Measurements from ENCODE around the gene BBS10.
A peak's percentile ranks its signal among the peaks of the same experiment; 100 is the strongest.
"Not testable (repeated sequence)": the region's sequence is repeated elsewhere in the genome, so short reads cannot be mapped to it uniquely, and the experiment has no call there.

Gene BBS10

DNA sequence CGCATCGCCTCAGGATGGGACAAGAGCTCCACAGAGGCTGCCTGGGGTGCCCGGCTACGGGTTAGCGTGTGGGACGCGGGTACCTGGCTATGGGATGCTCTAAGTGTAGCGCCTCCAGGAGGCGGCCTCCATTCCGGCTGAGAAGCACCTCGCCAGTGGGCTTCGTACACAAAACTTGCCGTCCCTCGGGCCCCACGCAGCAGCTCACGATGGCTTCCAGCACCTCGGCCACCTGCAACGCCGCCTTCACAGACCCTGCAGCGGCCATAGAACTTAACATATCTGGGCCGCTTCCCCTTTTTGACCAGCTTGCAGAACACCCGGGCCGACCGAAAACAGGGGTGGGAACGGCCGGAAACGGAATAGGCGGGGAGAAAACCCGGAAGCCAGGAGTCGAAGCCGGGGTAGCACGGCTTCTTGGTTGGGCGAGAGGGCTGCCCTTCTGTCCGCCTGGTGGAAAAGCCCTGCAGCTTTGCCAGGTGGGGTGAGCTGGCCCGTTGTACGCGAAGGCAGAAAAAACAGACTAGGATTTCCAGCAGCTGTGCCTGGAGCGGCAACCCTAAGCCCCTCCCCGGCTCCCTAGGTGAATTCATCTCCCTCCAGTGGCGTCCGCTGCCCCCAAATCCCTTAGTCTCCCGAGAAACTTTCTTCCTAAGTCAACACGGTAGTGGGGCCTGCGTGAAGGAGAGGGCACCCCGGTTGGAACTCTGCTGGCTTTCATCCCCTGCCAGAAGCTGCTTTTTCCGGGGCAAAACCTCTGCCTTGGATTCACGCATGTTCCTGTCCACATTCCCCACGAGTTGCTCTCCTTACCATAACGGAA lies at the start of gene BBS10:
Gene BBS10, minus strand, starts transcription at position 337 of the 823 bp plus-strand sequence. Its CDS starts 57 bp downstream, at position 280.
- DNase-seq: peak; percentile 79

DNA sequence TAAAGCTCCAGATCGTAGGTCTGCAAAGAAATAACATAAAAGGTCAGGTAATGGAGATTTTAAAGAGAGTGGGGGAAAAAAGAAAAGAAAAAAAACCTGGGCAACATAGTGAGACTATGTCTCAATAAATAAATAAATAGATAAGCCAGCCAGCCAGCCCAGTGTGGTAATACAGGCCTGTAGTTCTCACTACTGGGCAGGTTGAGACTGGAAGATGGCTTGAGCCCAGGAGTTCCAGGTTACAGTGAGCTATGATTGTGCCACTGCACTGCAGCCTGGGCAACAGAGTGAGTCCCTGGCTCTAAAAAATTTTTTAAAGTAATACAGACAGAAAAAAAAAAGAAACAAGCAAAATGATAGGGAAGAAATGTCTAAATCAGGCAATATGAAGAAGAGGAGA lies 43.2 kb upstream of the BBS10 start:
- DNase-seq: no peak

DNA sequence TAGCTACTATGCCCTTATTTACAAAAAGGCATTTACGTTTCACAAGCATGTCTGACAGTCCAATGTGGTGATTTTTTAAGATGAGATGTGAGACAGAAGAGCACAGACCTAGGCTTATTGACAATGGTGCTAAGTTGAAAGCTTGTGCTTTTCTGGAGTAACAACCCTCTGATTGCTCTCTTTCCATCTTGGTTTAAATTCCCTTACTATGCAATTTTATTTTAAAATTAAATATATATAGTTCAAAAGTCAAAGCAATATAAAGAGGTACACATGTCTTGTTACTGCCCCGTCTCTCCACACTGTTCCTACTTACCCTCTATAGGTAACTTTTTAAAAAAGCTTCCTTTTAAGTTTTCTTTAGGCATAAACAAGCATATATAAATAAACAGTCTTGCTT lies 39.4 kb upstream of the BBS10 start:
- no peak for DNase-seq

DNA sequence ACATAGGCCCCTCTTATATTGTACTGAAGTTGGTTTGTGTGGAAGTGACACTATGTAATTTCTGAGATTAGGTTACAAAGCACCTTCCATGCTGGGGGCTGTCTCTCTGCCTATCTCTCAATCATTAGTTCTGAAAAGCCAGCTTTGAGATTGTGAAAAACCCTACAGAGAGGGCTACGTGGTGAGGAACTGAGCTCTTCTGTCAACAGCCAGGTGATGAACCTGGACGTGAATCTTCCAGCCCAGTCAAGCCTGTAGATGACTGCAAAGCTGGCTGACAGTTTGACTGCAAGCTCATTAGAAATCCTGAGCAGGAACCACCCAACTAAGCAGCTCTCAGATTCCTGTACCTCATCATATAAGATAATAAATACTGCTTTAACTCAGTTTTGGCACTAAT lies 36.3 kb upstream of the BBS10 start:
- DNase-seq: no peak

DNA sequence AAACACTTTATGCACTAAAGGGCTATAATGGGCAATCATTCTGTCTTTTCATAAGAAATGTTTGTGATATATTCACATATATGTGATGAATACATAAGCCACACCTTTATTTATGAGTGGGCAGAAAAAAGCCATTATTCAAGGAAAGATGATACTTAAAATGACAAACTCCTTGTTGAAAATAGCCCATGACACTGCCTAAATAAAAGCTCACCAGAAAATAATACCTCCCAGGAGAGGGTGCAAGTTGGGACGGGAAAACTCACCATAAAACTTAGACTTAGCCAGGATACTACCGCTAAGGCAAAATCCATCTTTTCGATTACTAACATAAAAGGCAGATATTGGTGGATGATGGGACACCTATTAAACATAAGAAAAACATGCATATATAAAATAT lies 35.8 kb upstream of the BBS10 start:
- no peak for DNase-seq

DNA sequence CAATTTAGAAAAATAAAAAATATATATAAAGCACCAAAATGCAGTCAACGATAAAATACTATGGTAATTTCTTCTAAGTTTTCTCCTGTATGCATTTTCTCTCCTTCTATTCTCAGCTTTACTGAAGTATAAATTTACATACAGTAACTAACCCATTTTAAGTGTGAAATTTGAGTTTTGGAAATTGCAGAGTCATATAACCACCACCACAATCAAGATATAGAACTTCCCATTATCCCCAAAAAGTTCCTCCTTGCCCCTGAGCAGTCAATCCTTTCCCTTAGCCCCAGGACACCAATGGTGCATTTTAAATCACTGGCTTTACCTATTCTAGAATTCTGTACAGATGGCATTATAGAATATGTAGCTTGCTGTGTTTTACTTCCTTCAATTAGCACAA lies 31.0 kb upstream of the BBS10 start:
- DNase-seq: no peak

DNA sequence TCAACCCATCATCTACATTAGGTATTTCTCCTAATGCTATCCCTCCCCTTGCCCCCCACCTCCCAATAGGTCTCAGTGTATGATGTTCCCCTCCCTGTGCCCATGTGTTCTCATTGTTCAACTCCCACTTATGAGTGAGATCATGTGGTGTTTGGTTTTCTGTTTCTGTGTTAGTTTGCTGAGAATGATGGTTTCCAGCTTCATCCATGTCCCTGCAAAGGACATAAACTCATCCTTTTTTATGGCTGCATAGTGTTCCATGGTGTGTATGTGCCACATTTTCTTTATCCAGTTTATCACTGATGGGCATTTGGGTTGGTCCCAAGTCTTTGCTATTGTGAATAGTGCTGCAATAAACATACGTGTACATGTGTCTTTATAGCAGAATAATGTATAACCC lies 28.7 kb upstream of the BBS10 start:
- not testable (repeated sequence) for DNase-seq

DNA sequence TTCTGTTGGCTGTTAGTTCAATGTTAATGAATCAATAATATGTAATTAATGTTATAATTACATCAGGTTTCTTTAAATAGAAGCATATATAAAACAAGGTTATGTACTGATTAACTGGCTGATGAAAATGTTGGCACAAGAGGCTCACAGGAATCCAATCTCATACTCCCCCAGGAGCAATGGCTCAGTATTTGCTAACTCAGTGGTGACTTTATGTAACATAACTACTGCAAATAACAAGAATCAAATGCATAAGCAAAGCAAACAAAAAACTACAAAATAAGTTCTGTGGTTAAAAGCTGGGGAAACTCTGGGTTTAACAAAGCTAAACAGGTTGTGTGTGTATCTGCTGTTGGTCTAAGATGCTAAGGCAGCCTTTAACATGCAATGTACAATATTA lies 27.7 kb upstream of the BBS10 start:
- DNase-seq: no peak

DNA sequence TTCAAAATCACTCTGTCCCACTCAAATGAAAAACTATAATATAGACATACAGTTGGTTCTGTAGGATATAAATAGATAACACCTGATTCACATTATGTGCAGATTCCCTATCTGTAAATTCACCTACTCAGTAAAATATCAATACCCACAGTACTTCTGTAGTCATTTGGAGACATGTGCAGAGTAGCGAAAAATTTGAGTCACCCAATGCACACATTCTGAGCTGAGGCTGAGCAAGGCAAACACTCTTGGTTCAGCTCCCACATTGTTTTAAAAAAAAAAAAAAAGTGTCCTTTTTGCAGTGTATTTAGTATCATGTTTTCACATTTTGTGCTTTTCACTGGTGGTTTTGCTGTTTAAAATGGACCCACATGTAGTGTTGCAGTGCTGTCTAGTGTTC lies 27.3 kb upstream of the BBS10 start:
- no peak for DNase-seq

DNA sequence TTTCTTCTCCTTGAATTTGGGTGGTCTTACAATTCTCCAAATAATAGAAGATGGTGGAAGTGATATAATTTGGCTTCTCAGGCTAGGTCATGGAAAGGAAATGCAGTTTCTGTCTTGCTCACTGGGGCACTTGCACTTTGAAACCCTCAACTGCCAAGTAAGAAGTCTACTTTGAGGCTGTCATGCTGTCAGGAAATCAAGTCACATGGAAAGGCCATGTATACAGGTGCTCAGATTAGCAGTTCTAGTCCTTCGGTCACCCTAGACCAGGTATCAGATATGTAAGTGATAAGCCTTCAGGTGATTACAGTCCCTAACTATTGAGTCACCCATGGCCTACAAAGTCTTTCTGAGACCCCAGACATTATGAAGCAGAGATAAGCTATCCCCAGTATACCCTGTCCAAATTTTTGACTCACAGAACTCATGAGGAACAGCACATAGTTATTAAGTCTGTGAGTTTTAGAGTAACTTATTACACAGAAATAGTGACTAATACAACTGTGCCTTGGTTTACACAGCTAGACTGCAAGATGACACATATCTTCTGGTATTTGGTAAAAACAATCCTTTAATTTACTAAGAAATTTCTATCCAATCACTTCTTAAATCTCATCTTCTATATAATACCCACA lies 26.3 kb upstream of the BBS10 start:
- no peak for DNase-seq

DNA sequence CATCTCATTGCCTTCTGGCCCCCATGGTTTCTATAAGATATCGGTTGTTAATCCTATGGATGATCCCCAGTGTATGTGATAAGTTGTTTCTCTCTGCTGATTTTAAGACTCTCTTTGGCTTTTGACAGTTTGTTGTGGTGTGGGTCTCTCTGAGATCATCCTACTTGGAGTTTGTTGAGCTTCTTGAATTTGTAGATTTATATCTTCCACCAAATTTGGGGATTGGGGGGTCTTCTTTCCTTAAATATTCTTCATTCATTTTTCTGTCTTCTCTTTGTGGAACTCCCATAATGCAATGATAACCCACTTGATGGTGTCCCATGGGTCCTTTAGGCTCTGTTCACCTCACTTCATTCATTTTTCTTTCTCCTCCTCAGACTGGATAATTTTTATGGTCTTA lies 20.0 kb upstream of the BBS10 start:
- DNase-seq: no peak

DNA sequence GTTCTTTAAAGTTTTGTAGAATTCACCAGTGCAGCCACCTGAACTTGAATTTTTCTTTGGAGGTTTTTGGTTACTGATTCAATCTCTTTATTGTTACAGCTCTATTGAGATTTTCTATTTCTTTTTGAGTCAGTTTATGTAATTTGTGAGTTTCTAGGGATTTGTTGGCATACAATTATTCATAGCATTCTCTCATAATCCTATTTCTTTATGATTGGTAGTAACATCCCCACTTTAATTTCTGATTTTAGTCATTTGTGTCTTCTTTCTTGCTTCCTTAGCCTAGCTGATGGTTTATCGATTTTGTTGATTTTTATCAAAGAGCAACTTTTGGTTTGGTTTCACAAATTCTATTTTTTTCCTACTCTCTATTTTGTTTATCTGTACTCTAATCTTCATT lies 17.9 kb upstream of the BBS10 start:
- no peak for DNase-seq

DNA sequence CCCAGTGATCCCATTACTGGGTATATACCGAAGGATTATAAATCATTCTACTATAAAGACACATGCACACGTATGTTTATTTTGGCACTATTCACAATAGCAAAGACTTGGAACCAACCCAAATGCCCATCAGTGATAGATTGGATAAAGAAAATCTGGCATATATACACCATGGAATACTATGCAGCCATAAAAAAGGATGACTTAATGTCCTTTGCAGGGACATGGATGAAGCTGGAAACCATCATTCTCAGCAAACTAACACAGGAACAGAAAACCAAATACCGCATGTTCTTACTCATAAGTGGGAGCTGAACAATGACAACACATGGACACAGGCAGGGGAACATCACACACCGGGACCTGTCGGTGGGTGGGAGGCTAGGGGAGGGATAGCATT lies 15.9 kb upstream of the BBS10 start:
- not testable (repeated sequence) for DNase-seq

DNA sequence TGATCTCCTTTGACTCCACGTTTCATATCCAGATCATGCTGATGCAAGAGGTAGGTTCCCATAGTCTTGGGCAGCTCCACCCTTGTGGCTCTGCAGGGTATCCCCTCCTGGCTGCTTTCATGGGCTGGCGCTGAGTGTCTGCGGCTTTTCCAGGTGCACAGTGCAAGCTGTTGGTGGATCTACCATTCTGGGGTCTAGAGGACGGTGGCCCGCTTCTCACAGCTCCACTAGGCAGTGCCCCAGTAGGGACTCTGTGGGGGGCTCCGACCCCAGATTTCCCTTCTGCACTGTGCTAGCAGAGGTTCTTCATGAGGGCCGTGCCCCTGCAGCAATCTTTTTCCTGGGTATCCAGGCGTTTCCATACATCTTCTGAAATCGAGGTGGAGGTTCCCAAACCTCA lies 12.1 kb upstream of the BBS10 start:
- DNase-seq: no peak

DNA sequence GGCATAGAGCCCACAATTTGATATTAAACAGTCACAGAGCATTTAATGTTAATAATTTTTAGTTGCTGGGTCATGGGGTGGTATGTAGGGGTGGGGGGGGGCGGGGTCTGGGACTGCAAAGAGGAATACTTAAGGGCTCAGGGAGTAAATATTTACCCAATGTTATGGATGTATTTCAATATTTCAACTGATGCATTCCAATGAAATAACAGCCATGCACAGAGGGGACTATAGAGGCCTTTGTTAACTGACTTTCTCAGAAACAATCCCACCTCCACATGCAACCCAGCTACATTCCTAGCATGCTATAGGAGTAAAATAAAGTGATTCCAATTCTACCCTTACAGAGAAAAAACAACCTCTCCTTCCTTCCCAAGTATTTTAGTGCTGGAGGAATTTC lies 7.9 kb upstream of the BBS10 start:
- DNase-seq: no peak

DNA sequence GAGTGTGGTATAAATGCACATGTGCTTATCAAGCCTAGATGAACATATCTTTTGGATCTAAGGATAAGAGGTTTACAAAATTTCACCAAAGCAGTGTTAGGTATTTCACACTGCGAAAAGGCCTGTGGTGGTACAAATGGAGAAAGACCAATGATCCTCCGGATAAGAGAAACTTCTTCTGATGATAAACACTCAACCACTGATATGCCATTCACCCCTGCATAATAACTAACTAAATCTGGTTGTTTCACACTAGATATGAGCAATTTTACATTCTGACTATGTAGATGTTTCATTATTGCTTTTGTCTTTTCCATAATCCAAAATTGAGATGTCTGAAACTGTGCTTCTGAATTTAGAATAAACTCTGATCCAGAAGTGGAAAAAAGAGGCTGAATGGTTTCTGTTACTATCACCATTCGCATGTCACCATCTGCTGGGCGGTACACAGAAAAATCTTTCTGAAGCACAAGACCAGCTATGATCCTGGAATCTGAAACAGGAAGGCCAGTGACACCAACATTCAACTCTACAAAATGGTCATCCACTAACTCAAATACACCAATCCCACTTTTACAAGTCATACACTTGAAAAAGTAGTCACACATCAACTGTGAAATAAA lies 1.3 kb downstream of the BBS10 start:
- DNase-seq: peak; percentile 20

DNA sequence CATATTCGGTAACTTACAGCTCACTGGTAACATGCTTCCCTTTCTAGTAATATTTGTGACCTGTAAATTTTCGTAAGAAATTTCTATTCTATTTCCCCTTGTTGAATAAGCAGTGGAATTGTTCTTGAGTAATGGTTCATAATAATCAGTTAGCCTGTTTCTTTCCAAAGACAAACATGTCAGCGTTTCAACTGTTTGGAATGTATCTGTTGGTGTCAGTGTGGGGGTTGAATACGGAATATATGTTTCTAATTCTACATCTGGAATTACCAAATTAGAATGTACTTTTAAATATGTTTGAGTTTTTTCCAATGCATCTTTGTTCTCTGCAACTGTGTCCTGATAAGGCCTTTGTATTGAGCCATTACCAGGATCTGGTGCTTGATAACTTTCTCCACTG lies 2.0 kb downstream of the BBS10 start:
- no peak for DNase-seq

DNA sequence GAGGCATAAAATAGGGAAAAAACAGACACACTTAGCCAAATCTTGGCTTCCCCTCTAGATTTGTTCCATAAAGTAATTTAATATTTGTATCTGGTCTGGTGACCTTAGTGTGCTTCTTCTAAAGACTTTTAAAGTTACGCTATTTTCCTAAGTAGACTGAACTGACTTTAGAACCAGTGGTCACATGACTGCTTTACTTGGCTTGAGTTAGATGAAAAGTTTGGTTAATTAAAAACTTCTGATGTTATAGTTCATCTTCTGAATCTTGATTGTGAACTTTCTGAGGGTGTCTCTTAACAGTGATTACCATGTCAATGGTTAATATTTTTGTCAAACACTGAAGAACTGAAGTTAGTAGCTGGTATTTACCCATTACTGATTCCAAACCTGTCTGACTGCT lies 2.6 kb downstream of the BBS10 start:
- DNase-seq: no peak

DNA sequence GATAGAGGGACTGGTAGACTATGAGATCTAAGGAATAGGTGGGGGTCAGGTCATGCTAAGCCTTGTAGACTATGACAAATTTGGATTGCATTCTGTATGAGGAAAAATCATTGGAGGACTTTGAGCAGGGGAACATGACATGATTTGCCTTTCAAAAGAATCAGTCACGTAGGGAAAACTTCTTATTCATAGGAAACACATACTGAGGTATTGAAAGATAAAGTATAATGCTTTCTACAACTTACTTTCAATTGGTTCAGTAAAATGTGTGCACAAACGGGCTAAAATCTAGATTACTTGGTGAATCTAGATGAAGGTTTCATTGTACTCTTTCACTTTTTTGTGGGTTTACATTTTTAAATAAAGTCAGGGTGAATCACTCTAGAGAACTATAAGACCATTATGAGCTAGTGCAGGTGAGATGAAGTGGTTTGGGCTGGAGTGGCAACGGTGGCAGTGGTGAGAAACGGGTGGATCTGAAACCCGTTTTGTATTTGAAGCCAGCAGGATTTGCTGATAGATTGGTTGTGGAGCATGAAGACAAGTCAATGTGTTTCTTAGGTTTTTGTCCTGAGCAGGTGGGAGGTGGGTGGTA lies 6.7 kb downstream of the BBS10 start:
- no peak for DNase-seq

DNA sequence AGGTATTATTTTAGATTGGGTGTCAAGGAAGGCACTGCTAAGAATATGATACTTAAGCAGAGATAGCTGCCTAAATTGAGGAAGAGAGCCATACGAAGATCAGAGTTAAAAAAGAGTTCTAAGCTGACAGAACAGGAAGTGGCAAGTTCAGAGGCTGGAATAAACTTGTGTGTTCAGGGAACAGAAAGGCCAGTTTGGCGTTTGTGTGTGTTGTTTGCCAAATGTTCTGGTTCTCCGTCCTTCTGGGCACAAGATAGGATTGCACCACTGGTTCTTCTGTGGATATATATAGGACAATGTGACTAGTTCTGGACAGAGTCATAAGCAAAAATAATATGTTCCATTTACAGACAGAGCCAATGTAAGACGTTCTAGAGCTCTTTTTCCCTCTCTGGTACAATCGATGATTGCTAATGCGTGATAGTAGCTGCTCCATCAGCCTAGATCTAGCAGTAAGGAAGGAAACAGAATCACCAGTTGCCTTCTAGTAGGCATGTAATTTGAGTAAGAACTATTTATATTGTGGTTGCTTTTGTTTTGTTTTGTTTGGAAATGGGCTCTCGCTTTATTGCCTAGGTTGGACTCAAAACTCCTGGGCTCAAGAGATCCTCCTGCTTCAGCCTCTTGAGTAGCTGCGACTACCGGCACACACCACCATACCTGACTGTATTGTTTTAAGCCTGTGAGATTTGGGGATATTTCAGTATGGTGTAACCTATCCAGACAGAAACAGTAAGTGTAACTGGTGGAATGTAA lies 7.4 kb downstream of the BBS10 start:
- no peak for DNase-seq

DNA sequence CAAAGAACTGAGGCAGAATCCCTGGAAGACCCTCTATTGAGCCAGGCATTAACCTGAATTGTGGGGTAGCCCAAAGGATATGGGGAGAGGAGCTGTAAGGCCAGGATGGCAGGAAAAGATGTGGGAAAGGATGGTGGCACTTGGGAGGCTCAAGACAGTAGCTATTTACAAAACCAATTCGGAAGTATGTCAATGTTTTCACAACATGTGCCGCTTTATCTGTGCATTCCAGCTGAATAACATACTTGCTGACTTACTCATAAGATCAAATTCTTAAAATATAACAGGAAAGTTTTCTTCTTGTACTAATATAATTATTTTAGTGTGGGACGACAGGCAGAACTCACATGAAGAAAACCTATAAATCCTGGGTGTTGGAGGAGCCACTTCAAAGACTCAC lies 10.6 kb downstream of the BBS10 start:
- DNase-seq: no peak

DNA sequence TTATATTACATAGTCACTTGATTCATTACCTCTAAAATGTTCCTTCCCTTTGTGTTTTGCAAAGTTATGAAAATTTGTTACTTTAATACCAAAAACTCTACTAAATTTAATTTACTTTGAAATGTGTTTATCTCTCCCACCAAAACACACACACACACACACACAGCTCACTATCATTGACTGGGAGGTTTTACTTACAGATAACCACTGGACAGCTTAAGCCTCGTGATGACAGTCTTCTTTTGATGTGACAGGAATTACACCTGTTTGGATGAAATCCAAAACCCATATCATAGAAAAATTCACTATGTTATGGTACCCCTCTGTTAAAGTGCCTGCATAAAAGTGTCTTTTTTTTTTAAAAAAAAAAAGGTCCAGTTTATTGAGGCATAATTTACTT lies 15.6 kb downstream of the BBS10 start:
- DNase-seq: no peak

DNA sequence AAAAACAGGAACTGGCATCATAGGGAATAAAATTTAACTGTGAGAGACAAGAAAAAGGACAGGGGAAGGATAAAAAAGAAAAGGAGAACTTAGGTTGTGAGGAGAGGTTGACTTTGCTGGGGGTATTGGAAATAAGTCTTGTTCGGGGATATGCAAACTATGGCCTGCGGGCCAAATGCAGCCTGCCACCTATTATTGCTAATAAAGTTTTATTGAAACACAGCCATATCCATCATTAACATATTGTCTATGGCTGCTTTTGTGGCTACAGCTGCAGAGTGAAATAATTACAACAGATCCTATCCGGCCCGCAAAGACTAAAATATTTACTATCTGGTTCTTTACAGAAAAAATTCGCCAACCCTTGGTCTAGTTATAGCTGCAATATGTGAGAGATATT lies 18.6 kb downstream of the BBS10 start:
- no peak for DNase-seq
